A375 (cell line): Measurements from ENCODE around the gene QSER1. TPM values are rescaled to one million over a fixed set of nuclear protein-coding genes. Genes with fewer than 3 reads are reported as not detected.

ENCODE experiments used
- small RNA-seq: library from RNA; depleted of rRNA; stranded (forward); fragments of <200 nt; gene quantifications from one replicate; pipeline ENCODE3, GENCODE V24; 2014
- total RNA-seq: library from RNA; depleted of rRNA; stranded (reverse); fragments of >200 nt; shearing (Covaris generic); gene quantifications from 2 replicates; pipeline ENCODE4 v1.2.3, GENCODE V29; 2014; rRNA removed

The QSER1 gene
- 19.5 and 20.0 TPM in 2 replicates for total RNA-seq

DNA sequence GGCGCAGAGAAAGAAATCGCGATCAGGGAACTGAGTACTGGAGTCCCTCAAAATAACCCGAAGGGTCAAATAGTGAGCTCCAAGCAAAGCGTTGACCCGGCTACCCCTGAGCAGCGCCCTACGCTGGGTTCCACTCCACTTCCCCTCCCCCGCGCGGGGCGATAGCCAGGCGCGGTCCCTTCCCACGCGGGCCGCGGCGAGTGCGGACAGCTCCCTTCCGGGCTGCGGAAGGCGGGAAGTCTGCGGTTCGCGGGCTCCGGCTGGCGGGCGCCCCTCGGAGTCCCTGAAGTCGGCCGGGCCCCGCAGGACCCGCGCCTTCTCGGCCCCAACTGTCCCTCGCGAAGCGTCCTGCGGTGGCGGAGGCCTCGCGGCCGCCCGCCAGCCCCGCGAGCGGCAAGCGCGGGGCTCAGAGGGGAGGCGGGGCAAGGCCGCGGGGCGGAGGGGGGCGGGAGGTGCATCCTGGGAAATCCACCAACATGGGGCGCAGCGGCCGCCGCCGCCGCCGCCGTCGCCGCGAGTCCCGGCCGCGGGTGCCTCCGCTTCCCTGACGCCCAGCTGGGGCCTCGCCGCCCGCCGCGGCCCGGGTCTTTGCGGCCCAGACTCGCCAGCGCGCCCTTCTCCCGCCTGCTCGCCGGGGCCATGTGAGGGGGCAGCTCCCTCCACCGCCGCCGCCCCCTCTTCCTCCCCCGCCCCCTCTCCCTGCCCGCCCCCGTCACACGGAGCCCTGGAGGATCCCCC lies at the start of gene QSER1:
Gene QSER1 (plus strand): TSS at position 457 of the 738 bp plus-strand sequence. CDS start 315 bp downstream, outside the sequence.

DNA sequence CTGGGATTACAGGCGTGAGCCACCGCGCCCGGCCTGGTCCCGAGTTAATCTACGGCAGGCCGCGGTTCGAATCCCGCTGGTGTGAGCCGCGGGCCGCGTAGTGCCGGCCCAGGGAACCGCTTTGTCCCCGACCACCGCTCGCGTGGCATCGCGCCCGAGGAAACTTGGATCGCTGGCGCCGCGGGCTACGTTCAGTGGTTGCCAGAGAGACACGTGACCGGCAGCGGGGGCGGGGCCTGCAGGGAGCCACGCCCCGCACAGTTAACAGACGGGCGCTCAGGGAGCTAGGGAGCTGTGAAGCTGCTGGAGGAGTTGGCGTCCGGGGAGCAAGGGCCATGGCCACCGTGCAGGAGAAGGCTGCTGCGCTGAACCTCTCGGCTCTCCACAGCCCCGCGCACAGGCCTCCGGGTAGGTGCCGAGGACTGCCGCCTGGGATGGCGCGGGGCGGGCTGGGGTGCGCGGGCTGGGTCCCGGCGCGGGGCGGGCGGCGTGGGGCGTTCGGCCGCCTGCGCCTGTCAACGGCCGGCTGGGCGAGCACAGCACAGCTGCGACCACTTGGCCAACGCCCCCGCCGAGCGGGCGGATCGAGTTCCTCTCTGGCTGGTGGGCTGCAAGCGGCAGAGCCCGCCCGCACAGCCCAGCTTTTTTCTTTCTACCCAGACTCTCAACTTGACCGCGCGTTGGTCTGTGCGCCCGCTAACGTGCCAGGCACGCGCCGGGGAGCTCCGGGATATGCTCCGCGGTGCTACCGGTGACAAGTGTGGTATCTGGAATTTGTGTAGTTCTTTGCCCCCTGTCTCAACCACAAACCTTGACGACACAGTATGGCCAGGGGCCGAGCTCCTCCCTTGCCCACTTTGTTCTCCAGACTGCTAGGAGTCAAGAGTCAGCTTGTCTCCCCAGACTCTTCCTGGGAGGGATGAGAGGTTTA lies 123.3 kb downstream of the QSER1 start, which contains the start of gene DEPDC7:
Gene DEPDC7 (plus strand): TSS at position 258 of the 931 bp plus-strand sequence. CDS start 78 bp downstream, at position 336.

Small RNAs within 50 kb of the gene (small RNA-seq; reads per million reads assigned to genes)
- not detected for gene RF00019

Other genes with a start within 250 kb of the QSER1 start
- gene CCDC73, start 98.1 kb upstream of the QSER1 start, total RNA-seq, result not detected in 2 replicates
- gene PRRG4, start 62.9 kb upstream of the QSER1 start, total RNA-seq, result 0.23 and 0.37 TPM in 2 replicates
- gene DEPDC7, start 123.1 kb downstream of the QSER1 start, total RNA-seq, result 25.3 and 26.0 TPM in 2 replicates
- gene TCP11L1, start 146.8 kb downstream of the QSER1 start, total RNA-seq, result 17.5 and 45.6 TPM in 2 replicates